C4-2B (cell line): ENCODE data around the gene ZFHX2.

Experiments used
- H3K27ac ChIP-seq: fragments of 450-650 bp; 2 replicates; pipeline ENCODE4 v1.5.1; 2017
- CTCF ChIP-seq: fragments of 450-650 bp; conservative IDR thresholded peaks from 2 replicates; pipeline ENCODE4 v1.5.1; 2017; ENCODE audit warnings: mild to moderate bottlenecking
- ZFX ChIP-seq: fragments of 450-650 bp; IDR thresholded peaks from 2 replicates; pipeline ENCODE4 v1.6.1; 2017

Gene ZFHX2

GRCh38 chr14:23577004-23577681 lies 25.6 kb upstream of the ZFHX2 start:
- H3K27ac ChIP-seq, result no peak overlapping the region
- TF ChIP-seq ZFX (no peak), CTCF (no peak)

- H3K27ac ChIP-seq, result no peak overlapping the region
- no peak for TF ChIP-seq CTCF
Measured at GRCh38 chr14:23573384-23574015, 21.9 kb upstream of the ZFHX2 start.

- no peak overlapping the region for H3K27ac ChIP-seq
- TF ChIP-seq ZFX (no peak), CTCF (no peak)
Measured at GRCh38 chr14:23572836-23573235, 21.3 kb upstream of the ZFHX2 start.

- H3K27ac ChIP-seq, result no peak overlapping the region
- TF ChIP-seq CTCF (no peak), ZFX (no peak)
Measured at GRCh38 chr14:23572524-23572828, 20.9 kb upstream of the ZFHX2 start.

GRCh38 chr14:23571701-23572523 lies 20.3 kb upstream of the ZFHX2 start:
- no peak for TF ChIP-seq ZFX
- TF ChIP-seq CTCF, result no peak
- H3K27ac ChIP-seq, result no peak overlapping the region

GRCh38 chr14:23570806-23571483 lies 19.4 kb upstream of the ZFHX2 start:
- TF ChIP-seq CTCF (no peak), ZFX (no peak)

More at GRCh38 chr14:23570806-23571483, 19.4 kb upstream of the ZFHX2 start:
- no peak overlapping the region for H3K27ac ChIP-seq
